HepG2 (cell line): Measurements from ENCODE around the gene TRMT2A. TPM values are rescaled to one million over a fixed set of nuclear protein-coding genes. Genes with fewer than 3 reads are reported as not detected.
A peak's percentile ranks its signal among the peaks of the same experiment; 100 is the strongest.

ENCODE experiments used
- ATAC-seq: fragments of 200-7000 bp; cut with Tn5 transposase; 3 replicates; pipeline ENCODE4 v1.9.1; 2020; ENCODE audit warnings: mild to moderate bottlenecking, moderate library complexity
- BruUV-seq: library from RNA; stranded (reverse); fragments of 400-500 nt; replicated peaks from 2 replicates; lab custom pipeline; 2021; lab: Mats Ljungman, UMichigan
- CTCF ChIA-PET: fragments of 300-600 bp; formaldehyde crosslinking; extraction: SDS; loops from one replicate; lab custom pipeline; 2021; ENCODE audit warnings: low total read pairs, inconsistent platforms, low intra/inter-chr PET ratio; lab: Yijun Ruan, JAX
- POLR2A ChIA-PET: fragments of 350-600 bp; sonication (Branson Sonifier 250); formaldehyde crosslinking; loops from one replicate; lab custom pipeline; 2020; ENCODE audit warnings: antibody characterized with exemption, inconsistent platforms; lab: Yijun Ruan, JAX
- DNase-seq: peaks from one replicate; pipeline ENCODE4 v3.0.0-alpha.2; 2015; ENCODE audit warnings: low spot score
- FAIRE-seq: peaks from 3 replicates; lab custom pipeline; 2011; peaks lifted over from hg19 to GRCh38; lab: Jason Lieb, UNC
- H2AFZ ChIP-seq: one replicate; pipeline ENCODE4 v1.6.1; 2011; ENCODE audit warnings: low read length, inconsistent platforms
- H3K27ac ChIP-seq: fragments of 300-600 bp; 3 replicates; pipeline ENCODE4 v1.8.0; 2011; ENCODE audit warnings: mixed run types, mild to moderate bottlenecking, mixed read lengths, low read length, inconsistent platforms; ENCODE audit not compliant: insufficient read depth; ENCODE audit errors: extremely low read length
- H3K27me3 ChIP-seq, 2 experiments: fragments of 200-600 bp in 1 of 2; 2 replicates in 1 of 2; 3 replicates in 1 of 2; pipeline versions ENCODE4 v1.6.0 to v1.8.0; 2011; ENCODE audit warnings: low read length in 2 of 2, mild to moderate bottlenecking in 2 of 2, moderate library complexity in 2 of 2, inconsistent platforms in 1 of 2; ENCODE audit not compliant: insufficient read depth in 2 of 2, control insufficient read depth in 1 of 2
- H3K36me3 ChIP-seq, 2 experiments: fragments of 200-600 bp in 1 of 2; replicated peaks in 1 of 2; 2 replicates in 1 of 2; 3 replicates in 1 of 2; pipeline versions ENCODE4 v1.5.1 to v1.8.0; 2011; ENCODE audit warnings: low read length in 2 of 2, inconsistent platforms in 1 of 2; ENCODE audit not compliant: insufficient read depth in 2 of 2, control insufficient read depth in 1 of 2
- H3K4me1 ChIP-seq: 2 replicates; pipeline ENCODE4 v1.5.1; 2012; ENCODE audit warnings: low read length, inconsistent platforms; ENCODE audit not compliant: insufficient read depth
- H3K4me2 ChIP-seq: 2 replicates; pipeline ENCODE4 v1.6.0; 2011; ENCODE audit warnings: low read depth, low read length, inconsistent platforms
- H3K4me3 ChIP-seq, 3 experiments: fragments of 200-600 bp in 1 of 3; sonication (generic), shearing (Covaris generic) in 1 of 3; replicated peaks in 1 of 3; 2 replicates each; pipeline ENCODE4 v1.5.1; 2011 to 2016; ENCODE audit warnings: low read length in 3 of 3, inconsistent platforms in 2 of 3, low read depth in 2 of 3, mild to moderate bottlenecking in 2 of 3, control low read depth in 1 of 3, mixed read lengths in 1 of 3; ENCODE audit not compliant: insufficient read depth in 1 of 3
- H3K79me2 ChIP-seq: one replicate; pipeline ENCODE4 v1.6.1; 2011; ENCODE audit warnings: low read length, inconsistent platforms; ENCODE audit not compliant: insufficient read depth
- H3K9ac ChIP-seq: 2 replicates; pipeline ENCODE4 v1.6.0; 2011; ENCODE audit warnings: mild to moderate bottlenecking, low read depth, low read length, inconsistent platforms; ENCODE audit not compliant: insufficient read depth
- H3K9me3 ChIP-seq: 2 replicates; pipeline ENCODE4 v1.5.1; 2012; ENCODE audit warnings: mild to moderate bottlenecking, low read length
- H4K20me1 ChIP-seq: 2 replicates; pipeline ENCODE4 v1.6.0; 2011; ENCODE audit warnings: inconsistent platforms, mild to moderate bottlenecking, low read length, moderate library complexity; ENCODE audit not compliant: insufficient read depth
- FOXM1 ChIP-seq: sonication (generic); formaldehyde crosslinking; IDR thresholded peaks from 2 replicates; pipeline ENCODE4 v1.5.0; 2020; ENCODE audit warnings: missing genetic modification reagents
- HMG20B ChIP-seq: conservative IDR thresholded peaks from 2 replicates; pipeline ENCODE4 v1.6.1; 2016; ENCODE audit warnings: missing genetic modification reagents, missing compliant biosample characterization
- HNRNPLL ChIP-seq: fragments of 200-400 bp; formaldehyde crosslinking; IDR thresholded peaks from 2 replicates; pipeline ENCODE4 v1.6.1; 2017; ENCODE audit warnings: mild to moderate bottlenecking, low read depth, low read length; ENCODE audit not compliant: poor library complexity, severe bottlenecking
- KLF6 ChIP-seq: IDR thresholded peaks from 2 replicates; pipeline ENCODE4 v1.8.0; 2016; ENCODE audit warnings: missing biosample characterization, missing genetic modification reagents
- MAZ ChIP-seq, 2 experiments: sonication (generic) in 1 of 2; formaldehyde crosslinking in 1 of 2; IDR thresholded peaks; 2 replicates each; pipeline versions ENCODE4 v1.5.0 to v1.6.1; 2012 to 2020; ENCODE audit warnings: low read depth in 2 of 2, mild to moderate bottlenecking in 2 of 2, borderline replicate concordance in 1 of 2, improper control_type of control experiment in 1 of 2, low read length in 1 of 2, missing genetic modification reagents in 1 of 2, moderate library complexity in 1 of 2
- POLR2A ChIP-seq, 2 experiments: IDR thresholded peaks; 2 replicates each; pipeline ENCODE4 v1.6.1; 2011; ENCODE audit warnings: low read depth in 2 of 2, low read length in 2 of 2, mild to moderate bottlenecking in 1 of 2, moderate library complexity in 1 of 2; ENCODE audit not compliant: insufficient read depth in 1 of 2
- RBM39 ChIP-seq: fragments of 200-400 bp; formaldehyde crosslinking; IDR thresholded peaks from one replicate; pipeline ENCODE4 v1.6.1; 2018; ENCODE audit warnings: antibody characterized with exemption, mild to moderate bottlenecking, low read depth, low read length; ENCODE audit not compliant: poor library complexity, severe bottlenecking
- SNAI1 ChIP-seq: sonication (generic); formaldehyde crosslinking; IDR thresholded peaks from 2 replicates; pipeline ENCODE4 v1.5.0; 2020; ENCODE audit warnings: mild to moderate bottlenecking, missing genetic modification reagents, borderline replicate concordance
- ZMAT3 ChIP-seq: sonication (generic); formaldehyde crosslinking; conservative IDR thresholded peaks from 2 replicates; pipeline ENCODE4 v1.7.0; 2021; ENCODE audit warnings: missing genetic modification reagents
- ZNF207 ChIP-seq: fragments of 450-650 bp; IDR thresholded peaks from 2 replicates; pipeline ENCODE4 v1.6.1; 2016; ENCODE audit warnings: antibody characterized with exemption, borderline replicate concordance
- WGBS: methylation state at CpG from one replicate; pipeline ENCODE4 v1.1.6; 2017; ENCODE audit warnings: low lambda C conversion rate; 5-methylcytosine and 5-hydroxymethylcytosine counted together
- in situ Hi-C: cut with HindIII; loops from 2 replicates; pipeline ENCODE4 v1.10.0; 2017; ENCODE audit warnings: low pct_unique_long_range_greater_than_20kb; ENCODE audit not compliant: extremely low pct_ligation_motif_present
- intact Hi-C: fragments of 100-400 bp; cut with micrococcal nuclease; formaldehyde crosslinking; loops from one replicate; pipeline ENCODE4 v1.10.0; 2022; ENCODE audit not compliant: unreplicated experiment
- polyA plus RNA-seq, 8 experiments: library from polyadenylated mRNA; depleted of rRNA in 3 of 8; stranded (reverse) in 7 of 8; unstranded in 1 of 8; fragments of >200 nt; fragmentation: Illumina TruSeq in 4 of 8; extraction: Trizol in 4 of 8; gene quantifications; 2 replicates each; pipeline versions ENCODE4 v1.2.1 to v1.2.3, GENCODE V29; 2011 to 2016; ENCODE audit warnings: low read depth in 4 of 8, missing spikeins in 1 of 8, mixed read lengths in 1 of 8; ENCODE audit not compliant: insufficient read depth in 1 of 8
- total RNA-seq, 5 experiments: library from RNA; depleted of rRNA; stranded (reverse); fragments of >200 nt; fragmentation: Illumina TruSeq; extraction: Trizol; gene quantifications; 2 replicates each; pipeline ENCODE4 v1.2.3, GENCODE V29; 2016; ENCODE audit warnings: low read depth in 1 of 5
- TF ChIP-seq, protein P1 (sequence below): sonication (generic); formaldehyde crosslinking; conservative IDR thresholded peaks from 2 replicates; pipeline ENCODE4 v1.4.0; 2020; ENCODE audit warnings: missing genetic modification reagents

Gene TRMT2A
- total and polyA plus RNA-seq, 2 of the 13 experiments (the other 11 are each of a cell fraction or from before 2014, with no cell fraction given), result 24.0 to 30.3 TPM

DNA sequence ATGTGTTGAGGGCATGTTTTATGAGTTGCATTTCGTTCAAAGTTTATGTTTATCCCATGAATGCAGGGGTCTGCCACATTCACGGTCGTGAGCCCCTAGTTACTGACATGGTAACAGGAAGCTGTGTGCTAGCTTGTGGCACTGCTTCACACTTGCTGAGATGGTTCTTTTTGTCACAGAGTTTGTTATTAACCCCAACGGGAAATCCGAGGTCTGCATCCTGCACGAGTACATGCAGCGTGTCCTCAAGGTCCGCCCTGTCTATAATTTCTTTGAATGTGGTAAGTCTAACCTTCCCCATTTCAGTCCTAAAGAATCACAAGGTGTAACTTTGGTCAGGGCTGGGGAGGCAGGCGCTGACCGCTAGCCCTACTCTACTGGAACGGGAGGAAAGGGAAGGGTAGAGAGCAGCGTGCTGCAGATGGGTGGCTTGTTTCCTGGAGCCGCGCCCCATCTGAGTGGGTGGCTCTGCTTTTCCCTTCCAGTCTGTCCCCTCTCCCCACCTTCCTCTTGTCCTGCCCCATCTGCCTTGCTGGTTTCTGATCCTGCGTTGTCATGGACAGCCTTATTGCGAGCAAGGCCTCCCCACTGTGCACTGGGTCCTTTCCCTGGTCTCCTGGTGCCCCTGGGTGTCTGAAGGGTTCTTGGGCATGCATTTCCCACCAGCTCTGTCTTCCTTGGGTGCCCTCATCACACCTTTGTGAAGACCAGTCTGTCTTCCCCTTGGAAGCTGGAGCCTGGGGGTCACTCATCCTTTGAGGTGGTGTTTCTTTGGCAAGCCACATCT is 25.1 kb downstream of the TRMT2A start:
- Histone ChIP-seq H3K4me2 (no peak overlapping the region), H3K4me3 (no peak overlapping the region), H3K36me3 (peaks cover 62 to 97% of the 10 kb centered on the region in 2 experiments), H3K27me3 (no peaks in the 10 kb centered on the region), H3K4me1 (no peaks in the 10 kb centered on the region), H3K79me2 (peaks cover 8% of the 10 kb centered on the region), H3K9ac (no peak overlapping the region), H3K9me3 (no peaks in the 10 kb centered on the region), H4K20me1 (no peaks in the 10 kb centered on the region), H3K27ac (no peak overlapping the region), H2AFZ (no peak overlapping the region)
- intact Hi-C loops (no loop called here), in situ Hi-C loops (no loop called here)
- no TSS peak for BruUV-seq
- CTCF ChIA-PET, result no interaction called here
- TF ChIP-seq ZNF207 (no peak), HMG20B (CRISPR knock-in tag) (no peak), POLR2A (IDR thresholded peaks at IDR 0.05; ENCODE audit: insufficient read depth in 1 of 2, low read depth in 2 of 2, low read length in 2 of 2) (0 out of 4 replicates have a peak, but pooled peaks of 1 of the 2 experiments have one; percentile 24)
- TF ChIP-seq, protein P1, sequence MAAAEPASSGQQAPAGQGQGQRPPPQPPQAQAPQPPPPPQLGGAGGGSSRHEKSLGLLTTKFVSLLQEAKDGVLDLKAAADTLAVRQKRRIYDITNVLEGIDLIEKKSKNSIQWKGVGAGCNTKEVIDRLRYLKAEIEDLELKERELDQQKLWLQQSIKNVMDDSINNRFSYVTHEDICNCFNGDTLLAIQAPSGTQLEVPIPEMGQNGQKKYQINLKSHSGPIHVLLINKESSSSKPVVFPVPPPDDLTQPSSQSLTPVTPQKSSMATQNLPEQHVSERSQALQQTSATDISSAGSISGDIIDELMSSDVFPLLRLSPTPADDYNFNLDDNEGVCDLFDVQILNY, result no peak
- 98% methylated on average over 16 of the region's 16 CpGs for WGBS
- POLR2A ChIA-PET, result interaction anchor here (1.4 kb wide), 1 partner anchor 11 kb away, joined by 5 read pairs; no protein-coding TSS in a partner anchor
- DNase-seq (no peak), ATAC-seq (no peak), FAIRE-seq (no peak)

- no TSS peak for BruUV-seq
- no peaks in the 10 kb centered on the region for H3K4me1 ChIP-seq
- FAIRE-seq, result no peak
- WGBS, result 98% methylated on average over 9 of the region's 9 CpGs
- no peak overlapping the region for H3K4me3 ChIP-seq
- POLR2A ChIA-PET, result interaction anchor here (1.4 kb wide), 1 partner anchor 10 kb away, joined by 5 read pairs; no protein-coding TSS in a partner anchor
- peaks cover 12% of the 10 kb centered on the region for H3K79me2 ChIP-seq
- H3K27me3 ChIP-seq, result no peaks in the 10 kb centered on the region
- intact Hi-C loops (no loop called here), in situ Hi-C loops (no loop called here)
- no peak overlapping the region for H3K27ac ChIP-seq
- no peak overlapping the region for H3K9ac ChIP-seq
- H3K36me3 ChIP-seq, result peaks cover 71 to 98% of the 10 kb centered on the region in 2 experiments
- no peaks in the 10 kb centered on the region for H4K20me1 ChIP-seq
- H2AFZ ChIP-seq, result no peak overlapping the region
- no peak for DNase-seq
- H3K4me2 ChIP-seq, result no peak overlapping the region
- CTCF ChIA-PET, result no interaction called here
- ATAC-seq, result no peak
- no peaks in the 10 kb centered on the region for H3K9me3 ChIP-seq
- TF ChIP-seq HNRNPLL, result no peak
- TF ChIP-seq FOXM1 (CRISPR knock-in tag), result no peak
- no peak for TF ChIP-seq SNAI1 (CRISPR knock-in tag)
- TF ChIP-seq ZMAT3 (CRISPR knock-in tag), result no peak
- TF ChIP-seq RBM39, result no peak
- no peak for TF ChIP-seq KLF6
- no peak for TF ChIP-seq MAZ (IDR thresholded peaks at IDR 0.05; ENCODE audit: borderline replicate concordance, low read depth, low read length)
- TF ChIP-seq MAZ (CRISPR knock-in tag; IDR thresholded peaks at IDR 0.05; ENCODE audit: low read depth), result no peak
These were observed 26.2 kb downstream of the TRMT2A start for GRCh38 chr22:20090730-20091240.
